ENCODE results near the gene MSI2.

MSI2 gene

DNA sequence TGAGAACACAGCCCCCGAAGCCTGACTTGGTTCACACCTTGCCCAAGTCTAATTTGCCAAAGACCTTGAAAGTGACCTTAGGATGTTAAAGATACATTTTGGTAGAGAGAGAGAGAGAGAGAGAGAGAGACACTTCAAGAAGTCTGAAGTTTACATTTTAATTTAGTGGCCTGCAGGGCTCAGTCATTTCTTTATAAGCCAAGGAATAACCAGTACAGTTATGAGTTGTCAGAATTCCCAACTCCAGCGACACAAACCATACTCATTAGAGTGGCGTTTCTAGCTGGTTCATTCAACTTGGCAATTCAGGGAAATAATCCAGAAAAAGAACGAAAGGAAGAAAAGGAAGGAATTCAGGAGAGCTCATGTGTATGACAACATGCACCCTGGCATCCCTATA lies 284.7 kb downstream of the MSI2 start:
- DNase-seq (ENCODE audit: low spot score): no peak

DNA sequence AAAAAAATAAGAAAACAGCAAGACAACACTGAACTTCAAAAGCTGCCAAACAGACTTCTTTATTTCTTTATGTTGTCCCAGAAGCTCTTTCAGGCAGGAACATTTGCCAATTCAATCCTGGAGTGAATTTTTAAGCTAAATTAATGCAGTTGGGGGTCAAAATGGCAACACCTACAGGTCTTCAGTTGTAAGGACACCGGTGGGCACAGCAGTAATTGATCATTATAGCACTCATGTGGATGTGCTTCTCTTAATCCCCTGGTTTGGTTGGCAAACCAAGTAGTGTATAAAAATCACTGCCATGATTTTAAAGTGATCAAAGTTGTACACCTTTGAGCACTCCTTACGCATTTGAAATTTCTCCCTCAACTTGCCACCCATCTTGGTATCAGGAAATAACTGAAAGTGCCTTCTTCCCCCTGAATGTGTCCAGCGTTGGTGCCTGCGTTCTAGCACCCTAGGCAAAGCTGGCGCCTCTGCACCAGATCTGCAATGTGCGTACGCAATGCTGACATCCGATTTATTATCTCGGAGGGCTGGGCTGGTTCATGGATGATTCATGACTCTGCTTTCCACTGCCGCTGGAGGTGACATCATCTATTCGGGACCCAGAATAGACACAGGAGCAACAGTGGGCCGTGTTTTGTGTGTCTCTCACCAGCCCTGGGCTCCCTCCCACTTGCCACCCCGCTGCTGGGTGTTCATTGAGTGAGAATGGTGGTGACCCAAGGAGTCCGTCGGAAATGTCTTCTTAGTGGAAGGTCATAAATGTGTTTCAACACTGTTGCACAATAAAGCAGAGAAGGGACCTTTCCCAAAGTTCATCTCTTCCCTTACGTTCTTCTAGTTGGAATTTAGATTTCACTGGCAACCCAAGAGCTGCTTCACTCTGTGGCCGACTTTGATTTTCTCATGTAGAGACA lies 285.4 kb downstream of the MSI2 start:
- DNase-seq (ENCODE audit: low spot score): no peak

DNA sequence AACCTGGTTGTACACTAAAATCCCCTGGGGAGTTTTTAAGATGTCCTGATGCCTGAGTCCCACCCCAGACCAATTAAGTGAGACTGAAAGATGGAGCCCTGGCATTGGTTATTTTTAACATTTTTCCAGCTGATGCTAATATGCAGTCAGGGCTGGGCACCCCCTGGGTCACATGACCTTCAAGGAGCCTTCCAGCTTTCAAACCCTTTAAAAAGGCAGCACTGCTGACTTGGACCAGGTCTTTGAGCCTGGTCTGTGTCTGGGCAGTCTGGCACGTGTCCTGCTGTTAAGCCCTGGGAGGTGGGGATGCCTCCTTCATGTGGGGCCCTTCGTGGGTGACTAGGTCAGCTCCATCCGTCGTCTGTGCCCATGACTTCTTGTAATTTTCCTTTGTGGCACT lies 286.2 kb downstream of the MSI2 start:
- no peak for DNase-seq (ENCODE audit: low spot score)

DNA sequence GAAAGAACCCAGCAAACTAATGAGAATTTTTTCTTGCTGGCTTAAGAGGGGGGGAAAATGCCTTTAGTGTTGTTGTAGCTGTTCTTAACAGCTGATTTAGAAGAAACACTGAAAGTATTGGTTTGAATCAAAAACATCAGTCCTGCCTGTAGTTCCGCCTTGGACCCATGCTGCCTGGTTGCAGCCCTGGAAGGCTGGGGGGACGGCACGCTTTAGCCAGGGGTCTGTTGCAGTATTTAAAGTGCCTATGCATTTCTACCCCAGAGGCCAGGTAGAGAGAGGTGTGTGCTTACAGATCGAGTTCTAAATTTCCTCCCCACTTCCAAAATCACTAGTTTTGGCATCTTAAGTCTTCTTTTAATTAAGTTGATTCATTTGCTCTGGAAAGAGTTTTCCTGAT lies 286.9 kb downstream of the MSI2 start:
- DNase-seq (ENCODE audit: low spot score): no peak

DNA sequence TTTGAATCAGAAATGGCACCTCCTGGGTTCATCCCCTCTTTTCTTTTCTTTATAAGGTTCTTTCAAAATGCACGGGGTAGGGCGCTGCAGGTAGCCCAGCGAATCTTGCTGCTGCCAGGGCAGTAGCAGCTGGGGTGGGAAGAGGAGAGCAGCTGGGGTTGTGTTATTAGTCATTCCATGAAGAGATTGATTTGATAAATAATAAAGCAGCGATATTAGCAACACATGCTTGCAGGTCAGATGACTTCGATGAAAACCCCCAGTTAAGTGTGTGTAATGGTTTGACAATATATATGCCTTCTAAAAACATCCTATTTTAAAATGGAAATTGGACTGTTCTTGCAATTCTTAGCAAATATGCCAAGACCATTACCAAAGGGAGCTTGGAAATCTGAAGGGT lies 288.1 kb downstream of the MSI2 start:
- no peak for DNase-seq (ENCODE audit: low spot score)

DNA sequence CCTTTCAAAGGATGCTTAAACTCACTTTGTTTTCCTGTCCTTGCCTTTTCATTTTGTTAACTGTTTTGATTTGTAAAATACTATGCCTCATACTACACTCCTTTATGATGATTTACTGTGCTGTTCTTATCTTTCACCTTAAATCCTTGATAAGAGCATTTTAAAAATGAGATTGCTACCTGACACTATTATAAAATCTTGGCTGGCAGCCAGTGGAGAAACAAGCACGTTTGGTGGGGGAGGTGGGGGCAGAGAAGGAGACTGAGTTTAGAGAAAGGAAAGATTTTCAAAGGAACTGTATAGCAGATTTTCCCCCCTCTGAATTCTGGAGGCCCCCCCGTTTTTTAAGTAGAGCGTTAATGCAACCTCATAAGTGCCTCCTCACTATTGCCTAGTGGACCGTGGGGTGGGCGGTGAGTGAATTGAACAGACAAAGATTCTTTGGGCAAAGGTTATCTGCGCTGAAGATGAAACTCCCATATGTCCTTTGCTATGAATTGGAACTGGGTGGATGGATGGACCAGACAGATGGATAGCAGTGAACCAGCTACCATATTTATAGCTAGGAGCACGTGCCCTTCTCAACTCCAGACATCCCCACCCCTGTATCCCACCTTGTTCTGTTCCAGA lies 288.6 kb downstream of the MSI2 start:
- no peak for DNase-seq (ENCODE audit: low spot score)

DNA sequence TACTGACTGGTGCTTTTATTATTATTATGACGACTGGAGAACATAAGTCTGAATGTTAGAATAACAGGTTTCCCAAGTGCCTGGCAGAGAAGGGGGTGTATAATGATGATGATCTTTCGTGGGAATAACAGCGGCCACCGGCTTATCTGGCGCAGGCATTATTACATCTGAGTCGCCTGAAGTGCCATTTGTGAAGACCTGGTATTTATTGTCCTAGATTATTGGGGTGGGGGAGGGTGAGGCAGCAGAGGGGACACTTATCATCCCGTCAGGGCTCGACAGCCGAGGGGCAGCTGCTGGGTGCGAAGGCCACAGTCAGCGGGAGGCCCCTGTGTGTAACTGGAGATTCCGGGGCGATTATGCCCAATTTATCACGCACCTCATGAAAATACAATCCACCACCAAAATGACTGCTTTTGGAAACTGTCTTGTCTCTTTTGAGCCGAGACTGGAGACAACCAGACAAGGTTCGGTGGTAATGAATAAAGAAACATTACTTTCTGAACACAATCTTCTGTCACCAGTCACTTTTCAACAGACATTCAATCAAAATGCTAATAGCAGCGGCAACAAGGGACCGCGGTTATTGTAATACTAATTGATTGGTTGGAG lies 289.5 kb downstream of the MSI2 start:
- DNase-seq (ENCODE audit: low spot score): no peak

DNA sequence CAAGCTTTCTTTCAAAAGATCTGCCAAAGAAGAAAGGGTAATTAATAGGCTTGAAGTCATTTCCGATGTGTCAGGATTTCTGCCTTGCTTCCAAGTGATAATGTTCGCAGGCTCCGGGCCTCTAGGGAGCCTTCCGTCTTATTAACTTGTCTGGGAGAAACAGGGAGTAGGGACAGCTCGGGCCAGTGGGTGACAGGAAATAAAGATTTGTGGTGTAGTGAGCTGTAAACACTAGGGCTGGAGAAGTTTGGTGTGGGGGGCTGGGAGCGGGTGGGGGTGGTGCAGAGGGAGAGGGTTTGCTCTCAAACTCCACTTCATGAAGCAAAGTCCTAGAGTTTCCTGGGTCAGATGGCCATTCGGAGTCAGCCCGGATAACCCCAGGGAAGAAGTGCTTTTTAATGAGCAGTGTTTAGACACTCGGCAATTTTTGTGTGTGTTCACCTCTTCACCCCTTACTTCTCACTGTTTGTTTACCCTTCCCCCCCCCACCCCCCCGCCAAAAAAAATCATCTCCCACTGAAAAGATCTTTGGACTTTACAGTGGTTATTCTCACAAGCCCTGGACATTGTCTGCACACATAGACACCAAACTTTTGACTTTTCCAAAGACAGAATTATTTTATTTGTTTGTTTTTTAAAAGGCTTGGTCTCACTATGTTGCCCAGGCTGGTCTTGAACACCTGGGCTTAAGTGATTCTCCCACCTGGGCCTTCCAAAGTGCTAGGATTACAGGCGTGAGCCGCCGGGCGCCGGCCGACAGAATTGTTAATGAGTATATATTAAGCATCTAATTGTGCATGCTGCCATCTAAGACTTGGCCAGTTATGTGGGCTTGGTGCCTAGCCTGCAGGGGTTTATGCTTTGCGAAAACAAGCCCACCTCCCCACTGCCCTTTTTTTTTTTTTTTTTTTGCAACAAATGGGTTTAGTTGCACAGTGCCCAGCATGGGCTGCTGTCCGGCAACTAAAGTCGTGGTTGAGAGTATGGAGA lies 292.4 kb downstream of the MSI2 start:
- no peak for DNase-seq (ENCODE audit: low spot score)

DNA sequence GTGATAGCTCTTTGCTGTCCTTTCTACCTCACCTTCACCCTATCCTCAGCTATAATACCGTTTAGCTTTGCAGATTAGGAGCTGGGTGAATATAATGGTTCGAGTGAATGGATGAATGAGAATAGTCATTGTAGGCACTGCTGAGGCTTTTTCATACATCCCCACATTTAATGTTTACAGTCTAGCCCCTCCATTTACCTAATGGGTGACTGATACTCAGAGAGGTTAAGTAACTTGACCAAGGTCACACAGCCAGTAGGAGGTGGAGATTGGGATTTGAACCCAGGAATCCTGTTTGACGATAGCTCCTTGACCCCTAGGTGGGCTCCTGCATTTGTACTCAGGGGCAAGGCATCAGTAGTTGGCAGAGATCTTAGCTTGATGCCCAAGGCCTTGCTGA lies 293.1 kb downstream of the MSI2 start:
- DNase-seq (ENCODE audit: low spot score): no peak

DNA sequence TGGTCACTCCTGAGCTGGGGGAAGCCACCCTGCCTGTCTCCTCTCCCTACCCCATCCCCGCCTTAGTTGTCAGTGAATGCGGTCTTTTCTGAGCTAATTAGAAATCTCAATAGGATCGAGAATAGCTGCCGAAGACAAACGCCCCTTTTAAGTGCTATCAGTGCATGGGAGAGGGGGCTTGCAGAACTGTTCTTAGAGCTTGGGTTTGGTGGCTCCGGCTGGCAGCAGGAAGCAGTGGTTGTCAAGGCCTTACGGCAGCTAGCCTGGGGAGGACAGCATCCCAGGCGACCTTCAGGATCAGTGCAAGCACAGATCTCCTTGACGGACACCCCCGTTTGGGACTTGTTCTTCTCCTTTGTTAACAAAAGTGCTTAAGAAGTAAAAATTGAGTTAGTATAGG lies 293.7 kb downstream of the MSI2 start:
- DNase-seq (ENCODE audit: low spot score): no peak

DNA sequence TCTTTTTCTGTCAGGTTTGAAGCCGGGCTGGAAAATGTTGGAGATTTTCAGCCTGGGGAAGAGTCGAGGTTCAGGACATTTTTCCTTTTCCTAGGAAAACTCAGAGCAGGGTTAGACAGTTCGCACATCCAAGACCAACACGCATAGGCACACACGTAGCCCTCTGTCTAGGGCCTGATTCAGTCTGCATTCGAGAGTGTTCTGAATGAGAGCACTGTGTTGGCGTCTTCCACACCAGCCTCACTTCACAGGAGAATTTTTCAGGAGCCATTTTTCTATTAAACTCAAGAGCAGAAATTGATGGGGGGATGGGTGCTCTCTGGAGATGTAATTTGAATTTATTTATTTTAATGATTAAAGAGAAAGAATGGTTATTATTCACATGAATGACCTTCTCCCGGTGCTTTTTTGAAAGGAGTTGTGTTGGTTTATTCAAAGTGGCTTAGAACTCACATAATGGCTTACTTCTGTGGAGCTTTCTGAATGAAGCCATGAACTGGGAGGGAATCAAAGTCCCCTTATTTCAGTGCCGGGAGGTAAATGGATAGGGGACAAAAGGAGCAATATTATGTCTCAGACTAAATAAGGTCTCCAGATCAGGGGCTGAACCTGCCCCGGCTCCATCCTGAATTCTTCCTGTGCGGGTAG lies 294.5 kb downstream of the MSI2 start:
- no peak for DNase-seq (ENCODE audit: low spot score)

DNA sequence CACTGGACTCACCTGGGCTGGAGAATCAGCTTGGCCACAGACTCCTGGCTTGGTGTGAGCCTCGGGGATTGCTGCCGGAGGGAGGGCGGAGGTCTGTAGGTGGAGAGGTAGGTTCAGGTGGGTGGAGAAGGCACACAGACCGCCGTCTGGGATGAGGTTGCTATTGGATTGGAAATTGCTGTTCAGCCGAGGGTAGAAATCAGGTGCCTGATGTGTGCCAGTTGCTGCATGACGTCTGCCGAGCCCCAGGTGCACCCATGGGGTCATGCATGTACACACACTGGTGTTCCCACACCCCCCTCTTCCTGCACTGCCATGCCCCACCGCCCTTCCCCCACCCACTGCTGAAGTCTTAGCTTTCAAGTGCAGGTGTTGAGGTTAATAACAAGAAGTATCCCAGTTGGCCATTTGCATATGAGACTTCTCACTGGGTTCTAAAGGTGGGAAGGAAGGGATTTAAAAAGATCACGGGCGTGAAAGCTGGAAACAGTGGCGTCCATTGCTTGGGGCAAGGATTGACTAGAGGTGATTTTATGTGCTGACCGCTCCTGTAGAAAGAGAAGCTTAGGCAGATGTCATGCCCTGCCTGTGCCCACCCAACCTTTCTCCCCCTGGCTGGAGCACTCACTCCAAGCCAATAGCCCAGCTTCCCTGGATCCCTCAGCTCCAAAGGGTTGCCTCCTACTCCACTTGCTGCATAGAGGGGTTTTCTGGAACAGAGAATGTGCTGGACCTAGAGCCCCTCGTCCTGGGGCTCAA lies 295.2 kb downstream of the MSI2 start:
- no peak for DNase-seq (ENCODE audit: low spot score)

DNA sequence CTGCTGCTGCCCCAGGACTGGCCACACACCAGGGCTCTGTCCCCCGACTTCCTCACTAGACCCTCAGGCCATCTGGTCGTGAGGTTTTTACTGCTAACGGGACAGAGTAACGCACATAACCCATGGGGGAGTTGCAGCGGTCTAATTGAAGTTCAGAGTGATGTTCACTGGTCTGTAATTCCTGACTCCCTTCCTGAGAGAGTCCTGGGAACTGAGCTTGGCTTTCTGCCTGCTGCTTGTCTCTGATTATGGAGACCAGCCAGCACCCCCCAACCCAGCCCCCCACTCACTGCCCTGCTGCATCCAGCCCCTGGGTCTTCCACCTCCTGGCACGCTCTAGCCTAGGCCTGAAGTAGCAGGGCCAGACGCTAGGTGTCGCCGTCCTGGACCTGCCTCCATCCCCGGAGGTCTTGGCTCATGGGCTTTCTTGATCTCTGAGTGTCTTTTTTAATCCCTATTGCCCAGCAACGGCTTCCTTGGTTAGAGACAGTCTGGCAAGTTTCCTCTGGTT lies 295.8 kb downstream of the MSI2 start:
- no peak for DNase-seq (ENCODE audit: low spot score)

DNA sequence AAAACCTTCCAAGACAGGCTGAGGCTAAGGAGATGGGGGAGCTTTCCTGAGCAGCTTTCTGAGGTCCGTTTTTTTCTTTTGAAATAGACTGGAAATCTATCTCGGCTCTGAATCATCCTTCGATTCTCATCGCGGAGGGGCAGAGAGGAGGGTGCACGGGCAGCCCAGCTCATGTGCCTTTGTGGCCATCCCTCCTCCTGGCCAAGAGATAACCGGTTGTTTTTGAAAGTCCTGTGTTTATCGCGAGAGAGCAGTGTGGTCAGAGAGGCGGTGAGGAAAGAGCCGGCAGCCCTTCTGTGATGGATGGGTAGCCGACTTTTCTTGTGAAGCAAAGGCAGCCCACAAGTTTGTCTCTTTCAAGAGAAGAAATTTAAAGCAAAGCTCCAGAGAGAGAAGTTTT lies 297.2 kb downstream of the MSI2 start:
- no peak for DNase-seq (ENCODE audit: low spot score)

DNA sequence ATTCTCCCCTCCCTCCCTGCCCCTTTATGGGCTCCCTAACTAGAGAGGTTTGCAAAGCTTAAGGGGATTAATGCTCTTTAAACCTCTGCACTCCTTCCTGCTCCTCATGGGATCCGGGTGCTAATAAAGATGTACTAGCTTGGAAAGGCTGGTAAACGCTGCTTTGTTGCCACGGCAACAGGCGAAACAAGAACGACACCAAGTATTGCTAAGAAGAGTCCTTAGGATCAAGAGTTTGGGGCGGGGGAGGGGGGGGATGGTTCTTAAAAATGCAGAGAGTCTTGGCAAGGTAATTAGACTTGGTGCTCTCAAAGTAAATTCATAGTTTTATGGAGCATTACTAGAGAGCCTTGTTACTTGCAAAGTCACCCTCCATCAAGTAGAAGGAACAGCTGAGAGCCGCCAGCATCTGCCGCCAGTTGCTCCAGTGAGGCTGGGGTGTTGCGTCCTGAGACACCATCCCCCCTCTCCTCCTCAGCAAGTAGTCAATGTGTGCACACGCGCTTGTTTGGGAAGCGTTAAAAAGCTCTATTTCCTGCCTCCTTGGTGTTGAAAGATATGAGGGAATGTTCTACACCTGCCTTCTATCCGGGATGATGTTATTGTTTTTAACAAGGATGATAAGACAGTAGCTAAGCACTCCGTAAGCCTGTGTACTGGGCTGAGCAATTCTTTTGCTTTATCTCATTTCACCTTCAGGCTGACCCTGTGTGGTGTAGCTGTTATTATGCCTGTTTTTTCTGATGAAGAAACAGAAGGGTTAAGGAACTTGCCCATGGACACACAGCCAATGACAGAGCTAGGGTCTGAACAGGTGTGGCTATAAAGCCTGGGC lies 297.9 kb downstream of the MSI2 start:
- no peak for DNase-seq (ENCODE audit: low spot score)

DNA sequence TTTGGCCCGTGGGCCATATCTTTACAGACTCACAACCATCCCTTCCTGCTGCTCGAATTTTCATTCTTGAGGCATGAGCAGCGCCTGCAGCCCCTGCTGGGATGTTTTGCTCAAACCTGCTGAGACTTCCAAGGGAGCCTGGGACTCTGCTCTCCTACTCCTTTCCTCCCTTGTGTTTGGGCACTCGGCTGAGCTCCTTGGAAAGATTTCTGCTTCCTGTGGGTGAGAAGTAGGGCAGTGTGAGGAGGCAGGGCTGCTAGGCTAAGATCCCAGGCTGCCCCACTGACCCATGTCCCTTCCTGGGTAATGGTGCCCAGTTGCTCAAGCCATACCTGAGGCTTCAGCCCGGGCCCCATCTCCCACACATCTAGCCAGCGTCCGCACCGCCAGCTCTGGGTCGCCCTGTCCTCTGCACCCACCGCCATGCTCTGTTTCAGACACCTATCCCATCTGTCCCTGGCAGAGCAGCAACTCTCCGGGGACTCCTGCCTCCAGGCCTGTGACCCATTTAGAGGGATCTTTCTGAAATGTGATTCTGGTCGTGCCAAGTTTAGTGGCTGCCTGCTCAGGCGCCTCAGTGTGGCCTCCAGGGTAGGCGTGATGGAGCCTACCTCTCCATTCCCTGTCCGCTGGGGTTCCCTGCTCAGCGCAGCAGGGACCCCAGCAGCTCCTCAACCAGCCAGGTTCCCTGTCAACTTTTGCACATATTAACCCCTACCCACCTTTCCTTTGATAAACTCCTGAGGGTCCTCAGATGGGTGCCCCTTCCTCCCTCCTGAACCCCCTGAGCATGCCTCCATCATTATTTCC lies 298.7 kb downstream of the MSI2 start:
- DNase-seq (ENCODE audit: low spot score): no peak

DNA sequence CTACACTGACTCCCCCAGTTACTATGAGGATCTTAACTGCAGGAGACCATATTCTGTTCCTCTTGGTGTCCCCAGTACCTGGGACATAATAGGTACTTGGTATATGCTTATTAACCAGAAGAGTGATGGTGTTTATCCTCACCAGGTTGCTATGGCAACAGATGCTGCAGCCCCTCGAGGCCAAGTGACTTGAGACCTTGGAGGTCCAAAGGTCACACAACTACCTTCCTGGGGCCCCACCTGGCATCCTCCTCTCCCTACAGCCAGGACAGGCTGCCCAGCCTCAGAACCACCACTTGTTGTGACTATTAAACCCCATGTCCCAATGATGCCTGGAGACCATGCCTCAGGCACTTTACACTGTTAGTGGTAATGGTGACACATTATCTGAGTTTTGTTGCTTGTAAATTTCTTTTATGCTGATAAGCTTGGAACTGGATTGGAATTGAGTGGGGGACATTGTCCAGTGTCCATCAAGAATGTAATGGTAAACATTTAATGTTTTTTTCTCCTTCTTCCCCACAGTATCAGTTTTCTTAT lies 299.4 kb downstream of the MSI2 start:
- DNase-seq (ENCODE audit: low spot score): no peak

DNA sequence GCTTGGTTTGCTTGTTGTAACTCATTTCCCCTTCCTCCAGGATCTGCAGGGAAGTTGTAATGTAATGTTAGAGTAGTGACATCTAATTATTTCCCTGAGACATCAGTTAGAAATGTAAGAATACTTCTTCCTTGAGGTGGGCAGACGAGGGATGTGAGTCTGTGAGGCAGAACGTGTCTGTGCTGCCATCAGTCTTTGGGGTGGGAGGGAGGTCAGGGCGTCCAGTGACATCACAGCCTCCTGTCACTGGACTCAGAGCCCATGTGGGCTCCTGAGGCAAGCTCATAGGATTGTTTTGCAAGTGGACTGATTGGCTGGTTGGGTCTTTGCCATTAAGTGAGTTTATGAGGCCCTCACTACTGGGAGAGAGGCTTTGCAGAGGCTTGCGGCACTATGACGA lies 300.0 kb downstream of the MSI2 start:
- DNase-seq (ENCODE audit: low spot score): no peak
